GM19099 (cell line): ENCODE measurements around the gene PLD4.

Experiments
- POLR2A ChIP-seq: IDR thresholded peaks from 3 replicates; pipeline ENCODE4 v1.6.1; 2011; ENCODE audit warnings: low read depth; ENCODE audit not compliant: insufficient read length; ENCODE audit errors: extremely low read depth

Gene PLD4

GRCh38 chr14:104966261-104966865 lies 41.7 kb downstream of the PLD4 start:
- no peak for TF ChIP-seq POLR2A

DNA sequence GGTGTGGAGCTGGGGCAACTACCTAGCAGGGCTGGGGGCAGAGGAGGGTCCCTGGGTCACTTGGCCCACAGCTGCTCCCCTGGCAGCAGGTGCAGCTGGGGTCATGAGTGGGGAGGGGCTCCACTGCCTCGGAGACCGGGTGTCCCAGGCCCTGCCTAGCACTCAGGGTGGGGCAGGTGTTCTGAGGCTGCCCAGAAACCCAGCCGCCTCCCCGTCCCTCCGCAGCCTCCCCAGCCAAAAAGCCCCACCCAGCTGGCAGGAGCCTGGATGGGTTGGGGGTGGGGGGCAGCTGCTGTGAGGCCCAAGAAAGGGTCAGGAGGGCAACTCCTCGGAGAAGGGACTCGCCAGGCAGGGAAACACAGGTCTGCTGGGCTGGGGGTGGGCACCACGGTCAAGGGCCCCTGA lies 42.3 kb downstream of the PLD4 start:
- no peak for TF ChIP-seq POLR2A

DNA sequence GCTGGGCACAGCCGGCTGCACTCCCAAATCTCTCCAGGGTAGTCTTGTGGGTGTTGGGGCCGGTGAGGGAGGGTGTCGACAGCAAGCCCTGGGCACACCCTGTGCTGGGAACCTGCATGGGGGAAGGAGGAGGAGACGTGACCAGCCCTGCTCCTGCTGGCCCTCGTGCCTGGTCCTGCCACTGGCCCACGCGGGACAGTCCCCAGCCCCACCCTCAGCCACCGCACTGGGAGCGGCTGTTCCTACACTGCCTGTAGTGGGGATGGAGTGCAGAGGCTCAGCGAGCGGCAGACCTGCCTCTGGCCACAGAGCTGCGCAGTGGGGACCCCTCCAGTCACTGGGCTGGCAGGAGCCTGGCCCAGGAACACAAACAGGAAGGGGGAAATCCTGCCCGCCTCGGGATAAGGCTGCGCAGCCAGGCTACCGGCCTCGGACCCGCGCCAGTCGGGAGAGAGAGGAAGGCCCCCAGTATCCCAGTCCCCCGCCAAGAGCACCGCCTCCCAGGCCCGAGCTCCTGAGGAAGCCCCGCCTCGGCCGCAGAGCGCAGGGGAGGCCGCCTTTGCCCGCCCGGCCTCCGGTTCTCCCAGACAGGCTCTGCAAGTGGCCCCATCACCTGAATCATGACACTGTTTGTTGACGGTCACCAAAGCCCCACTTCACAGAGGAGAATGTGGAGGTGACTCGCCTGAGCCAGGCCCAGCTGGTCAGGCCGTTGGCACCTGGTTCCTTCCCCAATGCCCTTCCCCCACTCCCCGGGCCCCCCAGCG lies 42.9 kb downstream of the PLD4 start:
- no peak for TF ChIP-seq POLR2A

GRCh38 chr14:104968153-104968527 lies 43.5 kb downstream of the PLD4 start:
- no peak for TF ChIP-seq POLR2A

GRCh38 chr14:104968541-104969401 lies 44.1 kb downstream of the PLD4 start:
- no peak for TF ChIP-seq POLR2A

DNA sequence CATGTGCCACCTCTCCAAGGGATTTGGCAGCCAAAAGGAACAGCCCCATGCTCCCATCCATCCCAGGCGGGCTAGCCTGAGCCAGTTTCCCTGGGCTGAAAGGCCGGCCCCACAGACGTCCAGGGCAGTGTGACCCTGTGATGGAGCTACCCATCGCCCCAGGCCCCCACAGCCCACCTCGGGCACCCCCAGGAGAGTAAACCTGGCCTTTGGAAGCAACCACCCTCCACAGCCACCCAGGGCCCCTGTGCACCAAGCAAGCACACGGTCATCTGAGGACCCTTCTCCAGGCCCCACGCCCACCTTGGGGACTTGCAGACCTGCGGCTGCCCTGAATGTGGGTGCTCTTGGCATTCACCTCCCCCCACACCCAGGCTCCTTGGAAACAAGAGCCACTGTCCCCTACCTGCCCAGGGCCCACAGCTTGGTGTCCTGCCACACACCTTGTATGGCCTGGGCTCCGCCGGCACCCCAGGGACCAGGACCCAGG lies 45.1 kb downstream of the PLD4 start:
- no peak for TF ChIP-seq POLR2A

- no peak for TF ChIP-seq POLR2A
Observed at GRCh38 chr14:104970231-104971068, 45.8 kb downstream of the PLD4 start.

GRCh38 chr14:104971447-104972240 lies 47.0 kb downstream of the PLD4 start:
- TF ChIP-seq POLR2A: no peak

DNA sequence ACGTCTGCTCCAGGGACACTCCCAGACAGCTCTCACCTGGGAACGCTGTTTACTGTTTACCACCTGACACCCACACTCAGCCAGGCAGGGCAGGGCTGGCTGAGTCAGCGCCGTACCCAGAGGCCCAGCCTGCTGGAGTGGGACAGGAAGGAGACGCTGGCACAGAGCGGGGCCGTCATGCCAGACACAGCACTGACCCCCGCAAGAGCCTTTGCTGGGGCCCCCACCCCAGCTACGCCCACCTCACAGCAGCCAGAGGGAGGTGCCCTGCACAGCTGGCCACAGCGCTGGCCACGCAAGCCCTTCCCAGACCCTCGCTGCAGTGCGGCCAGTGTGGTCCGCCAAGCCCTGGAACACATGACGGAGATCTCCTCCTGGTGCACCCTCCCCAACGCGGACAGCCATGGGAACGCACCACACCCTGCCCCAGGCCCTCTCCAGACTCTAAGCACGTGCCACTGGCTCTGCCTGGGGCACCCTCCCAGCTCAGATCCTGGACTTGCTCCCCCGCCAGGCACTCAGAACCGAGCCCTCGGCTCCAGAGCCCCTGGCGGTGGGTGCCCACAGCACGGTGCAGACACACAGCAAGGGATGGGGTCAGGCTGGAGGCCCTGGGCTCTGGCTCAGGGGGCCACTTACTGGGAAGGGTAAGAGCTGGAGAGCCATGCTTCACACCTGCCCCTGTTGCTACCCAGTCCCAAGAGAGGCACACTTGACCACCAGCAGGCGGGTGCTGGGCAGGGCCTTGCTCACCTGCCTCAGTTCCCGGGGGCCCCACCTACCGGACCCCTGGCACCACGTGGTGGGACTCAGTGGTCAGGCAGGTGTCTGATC lies 47.8 kb downstream of the PLD4 start:
- TF ChIP-seq POLR2A: no peak

- no peak for TF ChIP-seq POLR2A
Observed at GRCh38 chr14:104973135-104973384, 48.4 kb downstream of the PLD4 start.

DNA sequence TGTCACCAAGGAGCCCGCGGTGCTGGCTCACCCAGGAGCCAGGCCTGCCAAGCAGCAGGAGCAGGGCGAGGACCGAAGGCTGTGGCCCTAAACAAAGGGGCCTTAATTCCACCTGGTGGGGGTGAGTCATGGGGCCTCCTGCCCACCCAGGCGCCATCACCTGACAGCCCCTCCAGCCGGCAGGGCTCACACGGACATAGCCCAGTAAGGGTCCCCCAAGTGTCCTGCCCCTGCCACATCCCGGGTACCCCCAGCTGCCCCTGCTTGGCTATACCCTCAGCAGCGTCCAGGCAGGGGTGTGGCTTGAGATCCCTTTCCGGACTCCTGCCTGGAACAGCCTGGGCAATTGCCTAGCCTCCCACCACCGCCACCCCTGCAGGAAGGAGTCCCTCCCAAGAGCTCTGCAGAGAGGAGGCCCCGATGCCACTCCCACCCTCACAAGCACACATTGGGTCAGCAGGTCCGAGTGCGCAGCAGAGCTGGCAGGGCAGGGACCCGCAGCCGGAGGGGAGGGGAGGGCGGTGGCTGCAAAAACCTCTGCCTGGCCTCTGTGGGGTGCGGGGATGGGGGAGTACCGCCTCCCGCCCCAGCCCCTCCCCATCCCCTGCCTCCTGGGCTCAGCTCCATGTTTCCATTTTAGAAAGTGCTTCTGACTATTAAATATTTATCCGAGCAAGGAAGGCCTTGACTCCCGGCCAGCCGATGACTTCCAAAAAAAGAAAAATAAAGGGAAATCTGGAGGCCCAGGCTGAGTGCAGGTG lies 48.9 kb downstream of the PLD4 start:
- TF ChIP-seq POLR2A: no peak

- TF ChIP-seq POLR2A: no peak
Observed at GRCh38 chr14:104974146-104974541, 49.5 kb downstream of the PLD4 start.
